Adrenal gland (tissue), 12 donors: ENCODE measurements around the gene PLAC8L1. TPM values are rescaled to one million over a fixed set of nuclear protein-coding genes. Genes with fewer than 3 reads are reported as not detected.

Source experiments
- DNase-seq, 7 donors: peaks; one replicate each; pipeline ENCODE4 v3.0.0-alpha.2; 2019 to 2020
- H3K27ac ChIP-seq, 5 donors: fragments of 200-600 bp; sonication (generic) in 4 of 5; 1 replicate in 3 of 5; 2 replicates in 2 of 5; pipeline versions ENCODE4 v1.5.1 to v1.8.0; 2016 to 2020; ENCODE audit warnings: mild to moderate bottlenecking in 1 of 5
- H3K27me3 ChIP-seq: fragments of 200-600 bp; 2 replicates; pipeline ENCODE4 v1.8.0; 2021
- H3K36me3 ChIP-seq, 2 donors: fragments of 200-600 bp; replicated peaks in 1 of 2; 1 replicate in 1 of 2; 2 replicates in 1 of 2; pipeline versions ENCODE4 v1.5.1 to v1.8.0; 2018 to 2022
- H3K4me1 ChIP-seq, 2 donors: fragments of 200-600 bp; replicated peaks in 1 of 2; 1 replicate in 1 of 2; 2 replicates in 1 of 2; pipeline versions ENCODE4 v1.5.1 to v1.8.0; 2018 to 2021
- H3K4me3 ChIP-seq, 4 donors: fragments of 200-600 bp; sonication (generic) in 3 of 4; one replicate each; pipeline ENCODE4 v1.5.1; 2016 to 2018
- H3K9me3 ChIP-seq, 3 donors: fragments of 200-600 bp; sonication (generic) in 1 of 3; replicated peaks in 1 of 3; 1 replicate in 2 of 3; 2 replicates in 1 of 3; pipeline versions ENCODE4 v1.5.1 to v1.8.0; 2016 to 2021
- POLR2A ChIP-seq, 2 donors: fragments of 450-650 bp; IDR thresholded peaks; one replicate each; pipeline ENCODE4 v1.6.1; 2017; ENCODE audit warnings: antibody characterized with exemption in 2 of 2, mild to moderate bottlenecking in 2 of 2, moderate library complexity in 1 of 2
- WGBS, 4 donors: extraction: QIAGEN DNeasy Blood & Tissue Kit in 2 of 4; methylation state at CpG; one replicate each; pipeline versions ENCODE4 v1.1.5 to v1.1.7; 2013 to 2017; 5-methylcytosine and 5-hydroxymethylcytosine counted together
- intact Hi-C, 2 donors: fragments of 100-400 bp; cut with DNase I; formaldehyde crosslinking; loops; one replicate each; pipeline versions ENCODE4 v1.14.1 to v1.15.0; 2022 to 2023
- polyA plus RNA-seq, 3 donors: library from polyadenylated mRNA; stranded (reverse); fragments of 200-250 nt in 2 of 3; fragments of 350-450 nt in 1 of 3; fragmentation: Illumina TruSeq in 1 of 3; extraction: RNeasy Lipid Tissue Mini Kit (QIAGEN cat#74804) in 1 of 3; gene quantifications; one replicate each; pipeline ENCODE4 v1.2.3, GENCODE V29; 2013 to 2014
- total RNA-seq, 9 donors: library from RNA; depleted of rRNA in 4 of 9; stranded (reverse); fragments of >200 nt in 4 of 9; fragments of 120-200 nt in 1 of 9; fragmentation: NEBNext Ultra II Directional in 1 of 9; extraction: Animal tissue kit (Norgen Biotek cat#: 25700) in 1 of 9; gene quantifications; one replicate each; pipeline versions ENCODE4 v1.1.0 to v1.2.4, GENCODE V29; 2013 to 2023
- TF ChIP-seq, protein P1 (sequence below), 6 experiments: fragments of 450-650 bp in 4 of 6; fragments of 200-600 bp in 2 of 6; sonication (generic) in 1 of 6; IDR thresholded peaks; 1 replicate in 5 of 6; 2 replicates in 1 of 6; pipeline versions ENCODE4 v1.5.1 to v1.8.0; 2016 to 2021; ENCODE audit warnings: antibody characterized with exemption in 6 of 6, mild to moderate bottlenecking in 2 of 6, moderate library complexity in 1 of 6
- donor health status: healthy with polysubstance abuse.
- donor health status: Bipolar disorder and iron deficiency.
- donor health status: DM: yes; HTN: yes; CAD: no.
- donor health status: DM: no; HTN: no; CAD: no.
- donor health status: DM: no; HTN: no; CAD: no.
- donor health status: DM: yes; HTN: yes; CAD: no.

The PLAC8L1 gene
- total and polyA plus RNA-seq, 12 donors = 0.37 to 1.2 (median 0.97) TPM; not detected in 7

DNA sequence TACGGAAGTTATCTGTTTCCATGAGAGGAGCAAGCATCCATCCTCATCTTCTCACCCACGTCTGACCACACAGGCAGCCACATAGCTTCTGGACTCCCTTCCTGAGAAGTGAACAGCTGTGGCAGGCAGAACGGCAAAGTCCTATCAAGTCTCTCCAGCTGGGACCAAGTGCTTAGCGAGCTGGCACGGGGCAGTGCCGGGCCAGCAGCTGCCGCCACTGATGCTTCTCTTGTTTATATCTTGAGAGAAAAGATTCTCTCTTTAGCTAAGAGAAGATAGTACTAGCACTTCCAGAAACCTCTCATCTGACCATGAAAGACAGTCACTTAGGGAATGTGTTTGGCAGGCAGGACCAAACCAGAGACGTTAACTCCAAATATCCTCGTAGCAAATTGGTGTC, 37.2 kb downstream of the PLAC8L1 start:
- WGBS, 4 donors = 76 to 87% (median 83%) methylated on average over 9 of the region's 9 CpGs
- Histone ChIP-seq H3K9me3 (no peaks in the 10 kb centered on the region), H3K4me3 (no peak overlapping the region), H3K4me1 (no peaks in the 10 kb centered on the region), H3K27me3 (no peaks in the 10 kb centered on the region), H3K27ac (no peak overlapping the region), H3K36me3 (no peaks in the 10 kb centered on the region)
- intact Hi-C loops = no loop called here
- TF ChIP-seq, protein P1, sequence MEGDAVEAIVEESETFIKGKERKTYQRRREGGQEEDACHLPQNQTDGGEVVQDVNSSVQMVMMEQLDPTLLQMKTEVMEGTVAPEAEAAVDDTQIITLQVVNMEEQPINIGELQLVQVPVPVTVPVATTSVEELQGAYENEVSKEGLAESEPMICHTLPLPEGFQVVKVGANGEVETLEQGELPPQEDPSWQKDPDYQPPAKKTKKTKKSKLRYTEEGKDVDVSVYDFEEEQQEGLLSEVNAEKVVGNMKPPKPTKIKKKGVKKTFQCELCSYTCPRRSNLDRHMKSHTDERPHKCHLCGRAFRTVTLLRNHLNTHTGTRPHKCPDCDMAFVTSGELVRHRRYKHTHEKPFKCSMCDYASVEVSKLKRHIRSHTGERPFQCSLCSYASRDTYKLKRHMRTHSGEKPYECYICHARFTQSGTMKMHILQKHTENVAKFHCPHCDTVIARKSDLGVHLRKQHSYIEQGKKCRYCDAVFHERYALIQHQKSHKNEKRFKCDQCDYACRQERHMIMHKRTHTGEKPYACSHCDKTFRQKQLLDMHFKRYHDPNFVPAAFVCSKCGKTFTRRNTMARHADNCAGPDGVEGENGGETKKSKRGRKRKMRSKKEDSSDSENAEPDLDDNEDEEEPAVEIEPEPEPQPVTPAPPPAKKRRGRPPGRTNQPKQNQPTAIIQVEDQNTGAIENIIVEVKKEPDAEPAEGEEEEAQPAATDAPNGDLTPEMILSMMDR (IDR thresholded peaks at IDR 0.05) = no peak
- no peak for TF ChIP-seq POLR2A (IDR thresholded peaks at IDR 0.05)
- DNase-seq = no peak

DNA sequence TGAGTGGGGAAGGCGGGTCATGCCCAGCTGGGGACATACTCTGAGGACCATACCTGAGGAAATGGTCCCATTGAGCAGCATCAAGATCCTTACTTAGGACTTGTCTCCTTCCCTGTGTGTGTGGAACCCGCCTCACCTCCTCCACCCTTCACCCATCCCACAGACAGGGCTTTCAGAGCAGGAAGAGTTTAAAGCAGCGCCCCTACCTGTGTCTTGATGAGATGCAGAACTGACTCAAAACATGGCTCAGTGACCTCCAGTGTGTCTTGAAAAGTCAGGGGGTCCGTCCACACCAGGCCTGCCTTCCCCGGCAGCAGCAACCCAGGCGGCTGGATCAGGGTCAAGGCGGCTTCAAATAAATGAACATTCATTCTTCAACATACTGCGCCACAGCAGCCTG, 38.4 kb downstream of the PLAC8L1 start:
- no peaks in the 10 kb centered on the region for H3K36me3 ChIP-seq
- TF ChIP-seq POLR2A (IDR thresholded peaks at IDR 0.05) = no peak
- TF ChIP-seq, protein P1 (IDR thresholded peaks at IDR 0.05) = no peak
- intact Hi-C loops = no loop called here
- H3K27ac ChIP-seq = no peak overlapping the region
- no peaks in the 10 kb centered on the region for H3K9me3 ChIP-seq
- no peaks in the 10 kb centered on the region for H3K27me3 ChIP-seq
- no peak overlapping the region for H3K4me3 ChIP-seq
- H3K4me1 ChIP-seq = no peaks in the 10 kb centered on the region
- WGBS, 4 donors = 92 to 96% (median 96%) methylated on average over 3 to 8 of the region's 8 CpGs
- no peak for DNase-seq

DNA sequence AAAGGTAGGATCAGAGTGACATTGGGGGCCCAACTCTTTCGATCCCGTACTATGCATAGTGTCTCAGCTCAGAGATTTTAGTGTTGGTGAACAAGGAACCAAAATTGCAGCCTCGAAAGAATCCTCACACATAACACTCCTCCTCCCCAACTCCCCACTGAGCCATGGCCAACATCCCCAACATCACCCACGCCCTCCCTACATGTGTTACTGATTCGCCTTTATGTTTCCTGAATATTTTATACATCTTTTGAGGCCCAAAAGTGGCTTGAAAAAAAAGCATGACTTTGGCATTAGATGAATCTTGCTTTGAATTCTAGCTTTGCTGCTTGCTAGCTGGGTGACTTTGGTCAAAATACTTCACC, 45.2 kb downstream of the PLAC8L1 start:
- Histone ChIP-seq H3K9me3 (no peaks in the 10 kb centered on the region), H3K27me3 (no peaks in the 10 kb centered on the region), H3K4me1 (no peaks in the 10 kb centered on the region), H3K27ac (no peak overlapping the region), H3K4me3 (no peak overlapping the region), H3K36me3 (no peaks in the 10 kb centered on the region)
- TF ChIP-seq POLR2A (IDR thresholded peaks at IDR 0.05) = no peak
- TF ChIP-seq, protein P1 (IDR thresholded peaks at IDR 0.05) = no peak
- DNase-seq = no peak
- intact Hi-C loops = no loop called here
- 91 to 94% (median 94%) methylated on average over 5 of the region's 5 CpGs for WGBS, 4 donors

DNA sequence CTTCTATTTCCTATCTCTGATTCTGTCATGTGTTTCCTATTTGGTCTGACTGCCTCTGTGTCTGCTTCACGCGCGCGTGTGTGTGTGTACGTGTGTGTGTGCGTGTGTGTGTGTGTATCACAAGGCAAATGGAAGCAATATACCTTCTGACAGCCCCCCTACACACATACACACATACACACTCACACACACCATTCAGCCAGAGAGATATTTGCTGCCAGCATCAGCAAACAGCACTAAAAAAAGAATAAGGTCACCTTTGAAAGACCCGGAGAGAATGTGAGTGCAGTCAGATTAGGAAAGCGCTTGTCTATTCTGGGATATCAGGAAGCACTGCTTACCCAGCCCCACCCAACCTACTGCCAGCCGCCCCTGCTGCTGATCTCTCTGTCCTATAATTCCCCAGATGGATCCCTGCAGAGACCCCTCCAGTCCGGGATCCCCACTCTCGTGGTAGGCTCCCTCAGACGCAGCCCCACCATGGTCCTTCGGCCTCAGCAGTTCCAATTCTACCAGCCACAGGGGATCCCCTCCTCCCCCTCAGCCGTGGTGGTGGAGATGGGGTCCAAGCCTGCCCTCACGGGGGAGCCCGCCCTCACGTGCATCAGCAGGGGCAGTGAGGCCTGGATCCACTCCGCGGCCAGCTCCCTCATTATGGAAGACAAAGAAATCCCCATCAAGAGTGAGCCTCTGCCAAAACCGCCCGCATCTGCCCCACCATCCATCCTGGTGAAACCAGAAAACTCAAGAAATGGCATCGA, 45.7 kb downstream of the PLAC8L1 start:
- no peak overlapping the region for H3K27ac ChIP-seq
- TF ChIP-seq, protein P1 (IDR thresholded peaks at IDR 0.05) = no peak
- TF ChIP-seq POLR2A (IDR thresholded peaks at IDR 0.05) = no peak
- H3K4me1 ChIP-seq = no peaks in the 10 kb centered on the region
- no peaks in the 10 kb centered on the region for H3K9me3 ChIP-seq
- H3K36me3 ChIP-seq = no peaks in the 10 kb centered on the region
- H3K4me3 ChIP-seq = no peak overlapping the region
- no peaks in the 10 kb centered on the region for H3K27me3 ChIP-seq
- DNase-seq = no peak
- WGBS, 4 donors = 55 to 77% (median 74%) methylated on average over 13 to 22 of the region's 22 CpGs
- intact Hi-C loops = no loop called here
